Measurements from ENCODE around the gene OSCP1. TPM values are rescaled to one million over a fixed set of nuclear protein-coding genes. Genes with fewer than 3 reads are reported as not detected.

OSCP1 gene
- polyA plus RNA-seq, 1 of the 3 experiments (the other 2 are of a cell fraction), result 11.9 TPM

GRCh38 chr1:36447450-36447849 lies 2.8 kb downstream of the OSCP1 start:
- Histone ChIP-seq H3F3A (replicated peaks; ENCODE audit: insufficient read depth) (peaks cover 4% of the 10 kb centered on the region), H3K4me1 (ENCODE audit: control insufficient read depth in 1 of 2, insufficient read depth in 2 of 2, low read depth in 1 of 2, low read length in 1 of 2) (peaks cover 0 to 8% of the 10 kb centered on the region in 2 experiments; a peak in 1 of 4 replicates), H3K9ac (no peak overlapping the region), H4K20me1 (ENCODE audit: insufficient read depth) (no peaks in the 10 kb centered on the region), H3K27me3 (ENCODE audit: insufficient read depth) (no peaks in the 10 kb centered on the region), H3K4me2 (no peak overlapping the region), H3K27ac (ENCODE audit: low read depth in 2 of 2, low read length in 1 of 2) (no peak overlapping the region), H3K9me3 (no peaks in the 10 kb centered on the region), H2AFZ (ENCODE audit: low read depth) (no peak overlapping the region), H3K4me3 (ENCODE audit: low read depth in 2 of 2, low read length in 1 of 2) (no peak overlapping the region), H3K79me2 (ENCODE audit: insufficient read depth) (peaks cover 7% of the 10 kb centered on the region), H3K9me2 (no peaks in the 10 kb centered on the region), H3K36me3 (replicated peaks in 1 of 2; ENCODE audit: control insufficient read depth in 1 of 2, insufficient read depth in 2 of 2, low read length in 1 of 2) (peaks cover 0 to 4% of the 10 kb centered on the region in 2 experiments)
- no peak for DNase-seq
- CTCF ChIA-PET, result no interaction called here
- POLR2A ChIA-PET, result no interaction called here
- TF ChIP-seq CTCF (IDR thresholded peaks at IDR 0.05) (no peak), FOXJ3 (CRISPR knock-in tag; IDR thresholded peaks at IDR 0.05) (no peak), SIN3A (IDR thresholded peaks at IDR 0.05; ENCODE audit: borderline replicate concordance, low read depth, low read length) (no peak), EP300 (IDR thresholded peaks at IDR 0.05; ENCODE audit: borderline replicate concordance in 1 of 2, low read depth in 1 of 2, low read length in 1 of 2) (no peak), ELF1 (IDR thresholded peaks at IDR 0.05) (no peak), NRF1 (IDR thresholded peaks at IDR 0.05; ENCODE audit: low read depth, low read length) (no peak), TCF12 (IDR thresholded peaks at IDR 0.05) (no peak), MEF2A (IDR thresholded peaks at IDR 0.05; ENCODE audit: borderline replicate concordance, low read depth) (no peak), TAF1 (IDR thresholded peaks at IDR 0.05; ENCODE audit: borderline replicate concordance, low read depth, low read length) (no peak), REST (IDR thresholded peaks at IDR 0.05; ENCODE audit: low read depth, low read length) (no peak), RAD21 (IDR thresholded peaks at IDR 0.05; ENCODE audit: low read length) (no peak), RCOR1 (IDR thresholded peaks at IDR 0.05; ENCODE audit: low read length) (no peak), ZBTB33 (IDR thresholded peaks at IDR 0.05; ENCODE audit: borderline replicate concordance, low read depth) (no peak), RFX5 (IDR thresholded peaks at IDR 0.05; ENCODE audit: low read length) (no peak), USF1 (IDR thresholded peaks at IDR 0.05; ENCODE audit: borderline replicate concordance, low read depth) (no peak), SMC3 (IDR thresholded peaks at IDR 0.05; ENCODE audit: low read depth, low read length) (no peak), JUND (IDR thresholded peaks at IDR 0.05) (no peak), NFIC (IDR thresholded peaks at IDR 0.05; ENCODE audit: borderline replicate concordance) (no peak)

Measured in SK-N-SH (cell line).